B cell (primary cell): ENCODE measurements around the gene ZBTB40.

Experiments
- EZH2 ChIP-seq: IDR thresholded peaks from 2 replicates; pipeline ENCODE4 v1.6.1; 2012; ENCODE audit warnings: borderline replicate concordance, low read depth, mild to moderate bottlenecking, moderate library complexity, low read length; ENCODE audit not compliant: insufficient read depth, poor library complexity, severe bottlenecking
- TF ChIP-seq, protein P1 (sequence below): fragments of 200-600 bp; IDR thresholded peaks from one replicate; pipeline ENCODE4 v1.8.0; 2022; ENCODE audit warnings: antibody characterized with exemption, mild to moderate bottlenecking

DNA sequence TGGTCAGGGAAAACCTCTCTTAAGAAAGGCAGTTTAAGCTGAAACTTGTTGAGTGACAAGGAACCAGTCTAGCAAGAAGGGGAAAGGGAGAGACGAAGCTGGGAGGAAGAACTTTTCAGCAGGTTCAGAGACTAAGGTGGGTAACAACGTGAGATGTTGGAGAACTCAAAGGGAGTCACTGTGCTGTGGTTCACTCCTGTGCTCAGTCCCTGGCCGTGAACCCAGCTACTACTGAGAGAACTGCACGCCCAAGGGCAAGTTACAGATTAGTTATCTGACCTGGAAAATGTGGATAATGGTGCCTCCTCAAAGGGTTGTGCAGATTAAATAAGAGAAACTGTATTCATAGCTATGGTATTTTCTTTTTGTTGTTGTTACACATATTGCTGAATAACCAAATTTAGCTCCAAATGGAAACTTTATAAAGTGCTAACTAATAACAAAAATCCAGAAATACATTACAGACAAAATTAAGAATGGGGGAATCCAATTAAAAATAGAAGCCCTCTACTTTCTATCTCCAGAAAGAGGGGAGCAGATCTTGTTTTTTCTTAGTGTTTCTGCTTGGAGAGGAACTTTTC, 2.9 kb downstream of the ZBTB40 start:
- TF ChIP-seq, protein P1, sequence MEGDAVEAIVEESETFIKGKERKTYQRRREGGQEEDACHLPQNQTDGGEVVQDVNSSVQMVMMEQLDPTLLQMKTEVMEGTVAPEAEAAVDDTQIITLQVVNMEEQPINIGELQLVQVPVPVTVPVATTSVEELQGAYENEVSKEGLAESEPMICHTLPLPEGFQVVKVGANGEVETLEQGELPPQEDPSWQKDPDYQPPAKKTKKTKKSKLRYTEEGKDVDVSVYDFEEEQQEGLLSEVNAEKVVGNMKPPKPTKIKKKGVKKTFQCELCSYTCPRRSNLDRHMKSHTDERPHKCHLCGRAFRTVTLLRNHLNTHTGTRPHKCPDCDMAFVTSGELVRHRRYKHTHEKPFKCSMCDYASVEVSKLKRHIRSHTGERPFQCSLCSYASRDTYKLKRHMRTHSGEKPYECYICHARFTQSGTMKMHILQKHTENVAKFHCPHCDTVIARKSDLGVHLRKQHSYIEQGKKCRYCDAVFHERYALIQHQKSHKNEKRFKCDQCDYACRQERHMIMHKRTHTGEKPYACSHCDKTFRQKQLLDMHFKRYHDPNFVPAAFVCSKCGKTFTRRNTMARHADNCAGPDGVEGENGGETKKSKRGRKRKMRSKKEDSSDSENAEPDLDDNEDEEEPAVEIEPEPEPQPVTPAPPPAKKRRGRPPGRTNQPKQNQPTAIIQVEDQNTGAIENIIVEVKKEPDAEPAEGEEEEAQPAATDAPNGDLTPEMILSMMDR: no peak
- no peak for TF ChIP-seq EZH2
